ENCODE measurements around the gene ITPA. TPM values are rescaled to one million over a fixed set of nuclear protein-coding genes. Genes with fewer than 3 reads are reported as not detected.

The ITPA gene
- total and polyA plus RNA-seq, 2 of the 13 experiments (the other 11 are each of a cell fraction or from before 2014, with no cell fraction given) = 60.1 to 103 TPM

- TF ChIP-seq FOXK1 (CRISPR knock-in tag; IDR thresholded peaks at IDR 0.05; ENCODE audit: borderline replicate concordance, low read depth) = peak; percentile 57; the same call in 1 of the 2 replicates
- no peak for TF ChIP-seq ZNF441 (CRISPR knock-in tag; IDR thresholded peaks at IDR 0.05; ENCODE audit: borderline replicate concordance)
- peak; percentile 37; the same call in 1 of the 2 replicates for TF ChIP-seq SMAD1 (CRISPR knock-in tag; IDR thresholded peaks at IDR 0.05; ENCODE audit: borderline replicate concordance, low read depth)
- no peak; the same call in 1 of the 2 replicates for TF ChIP-seq ZNF143 (CRISPR knock-in tag; IDR thresholded peaks at IDR 0.05)
- peak; percentile 94 for TF ChIP-seq KDM5B (CRISPR knock-in tag; IDR thresholded peaks at IDR 0.05; ENCODE audit: borderline replicate concordance)
- TF ChIP-seq, protein P1, sequence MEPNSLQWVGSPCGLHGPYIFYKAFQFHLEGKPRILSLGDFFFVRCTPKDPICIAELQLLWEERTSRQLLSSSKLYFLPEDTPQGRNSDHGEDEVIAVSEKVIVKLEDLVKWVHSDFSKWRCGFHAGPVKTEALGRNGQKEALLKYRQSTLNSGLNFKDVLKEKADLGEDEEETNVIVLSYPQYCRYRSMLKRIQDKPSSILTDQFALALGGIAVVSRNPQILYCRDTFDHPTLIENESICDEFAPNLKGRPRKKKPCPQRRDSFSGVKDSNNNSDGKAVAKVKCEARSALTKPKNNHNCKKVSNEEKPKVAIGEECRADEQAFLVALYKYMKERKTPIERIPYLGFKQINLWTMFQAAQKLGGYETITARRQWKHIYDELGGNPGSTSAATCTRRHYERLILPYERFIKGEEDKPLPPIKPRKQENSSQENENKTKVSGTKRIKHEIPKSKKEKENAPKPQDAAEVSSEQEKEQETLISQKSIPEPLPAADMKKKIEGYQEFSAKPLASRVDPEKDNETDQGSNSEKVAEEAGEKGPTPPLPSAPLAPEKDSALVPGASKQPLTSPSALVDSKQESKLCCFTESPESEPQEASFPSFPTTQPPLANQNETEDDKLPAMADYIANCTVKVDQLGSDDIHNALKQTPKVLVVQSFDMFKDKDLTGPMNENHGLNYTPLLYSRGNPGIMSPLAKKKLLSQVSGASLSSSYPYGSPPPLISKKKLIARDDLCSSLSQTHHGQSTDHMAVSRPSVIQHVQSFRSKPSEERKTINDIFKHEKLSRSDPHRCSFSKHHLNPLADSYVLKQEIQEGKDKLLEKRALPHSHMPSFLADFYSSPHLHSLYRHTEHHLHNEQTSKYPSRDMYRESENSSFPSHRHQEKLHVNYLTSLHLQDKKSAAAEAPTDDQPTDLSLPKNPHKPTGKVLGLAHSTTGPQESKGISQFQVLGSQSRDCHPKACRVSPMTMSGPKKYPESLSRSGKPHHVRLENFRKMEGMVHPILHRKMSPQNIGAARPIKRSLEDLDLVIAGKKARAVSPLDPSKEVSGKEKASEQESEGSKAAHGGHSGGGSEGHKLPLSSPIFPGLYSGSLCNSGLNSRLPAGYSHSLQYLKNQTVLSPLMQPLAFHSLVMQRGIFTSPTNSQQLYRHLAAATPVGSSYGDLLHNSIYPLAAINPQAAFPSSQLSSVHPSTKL (CRISPR knock-in tag; IDR thresholded peaks at IDR 0.05) = peak; percentile 47
- peak; percentile 92; the same call in 1 of the 2 replicates for TF ChIP-seq ZNF800 (CRISPR knock-in tag; IDR thresholded peaks at IDR 0.05)
- TF ChIP-seq EED (CRISPR knock-in tag; IDR thresholded peaks at IDR 0.05) = peak; percentile 93; the same call in 1 of the 2 replicates
- TF ChIP-seq NR2F2 (IDR thresholded peaks at IDR 0.05; ENCODE audit: borderline replicate concordance, low read depth) = peak; percentile 69; the same call in 1 of the 2 replicates
- TF ChIP-seq ZNF841 (CRISPR knock-in tag; IDR thresholded peaks at IDR 0.05; ENCODE audit: borderline replicate concordance) = no peak
- TF ChIP-seq ZFP62 (CRISPR knock-in tag; IDR thresholded peaks at IDR 0.05) = peak; percentile 90
- peak; percentile 96 for TF ChIP-seq CCDC6 (CRISPR knock-in tag; IDR thresholded peaks at IDR 0.05)
- TF ChIP-seq REPIN1 (CRISPR knock-in tag; IDR thresholded peaks at IDR 0.05; ENCODE audit: borderline replicate concordance, low read depth) = peak; percentile 70; the same call in 1 of the 2 replicates
- TF ChIP-seq, protein P2, sequence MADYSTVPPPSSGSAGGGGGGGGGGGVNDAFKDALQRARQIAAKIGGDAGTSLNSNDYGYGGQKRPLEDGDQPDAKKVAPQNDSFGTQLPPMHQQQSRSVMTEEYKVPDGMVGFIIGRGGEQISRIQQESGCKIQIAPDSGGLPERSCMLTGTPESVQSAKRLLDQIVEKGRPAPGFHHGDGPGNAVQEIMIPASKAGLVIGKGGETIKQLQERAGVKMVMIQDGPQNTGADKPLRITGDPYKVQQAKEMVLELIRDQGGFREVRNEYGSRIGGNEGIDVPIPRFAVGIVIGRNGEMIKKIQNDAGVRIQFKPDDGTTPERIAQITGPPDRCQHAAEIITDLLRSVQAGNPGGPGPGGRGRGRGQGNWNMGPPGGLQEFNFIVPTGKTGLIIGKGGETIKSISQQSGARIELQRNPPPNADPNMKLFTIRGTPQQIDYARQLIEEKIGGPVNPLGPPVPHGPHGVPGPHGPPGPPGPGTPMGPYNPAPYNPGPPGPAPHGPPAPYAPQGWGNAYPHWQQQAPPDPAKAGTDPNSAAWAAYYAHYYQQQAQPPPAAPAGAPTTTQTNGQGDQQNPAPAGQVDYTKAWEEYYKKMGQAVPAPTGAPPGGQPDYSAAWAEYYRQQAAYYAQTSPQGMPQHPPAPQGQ (CRISPR knock-in tag; IDR thresholded peaks at IDR 0.05; ENCODE audit: borderline replicate concordance) = 0 out of 2 replicates have a peak, but pooled peaks have one; percentile 60
- TF ChIP-seq SMC3 (IDR thresholded peaks at IDR 0.05; ENCODE audit: low read length) = no peak
- TF ChIP-seq ZNF678 (CRISPR knock-in tag; IDR thresholded peaks at IDR 0.05) = peak; percentile 97; the same call in 1 of the 2 replicates
- TF ChIP-seq, protein P3, sequence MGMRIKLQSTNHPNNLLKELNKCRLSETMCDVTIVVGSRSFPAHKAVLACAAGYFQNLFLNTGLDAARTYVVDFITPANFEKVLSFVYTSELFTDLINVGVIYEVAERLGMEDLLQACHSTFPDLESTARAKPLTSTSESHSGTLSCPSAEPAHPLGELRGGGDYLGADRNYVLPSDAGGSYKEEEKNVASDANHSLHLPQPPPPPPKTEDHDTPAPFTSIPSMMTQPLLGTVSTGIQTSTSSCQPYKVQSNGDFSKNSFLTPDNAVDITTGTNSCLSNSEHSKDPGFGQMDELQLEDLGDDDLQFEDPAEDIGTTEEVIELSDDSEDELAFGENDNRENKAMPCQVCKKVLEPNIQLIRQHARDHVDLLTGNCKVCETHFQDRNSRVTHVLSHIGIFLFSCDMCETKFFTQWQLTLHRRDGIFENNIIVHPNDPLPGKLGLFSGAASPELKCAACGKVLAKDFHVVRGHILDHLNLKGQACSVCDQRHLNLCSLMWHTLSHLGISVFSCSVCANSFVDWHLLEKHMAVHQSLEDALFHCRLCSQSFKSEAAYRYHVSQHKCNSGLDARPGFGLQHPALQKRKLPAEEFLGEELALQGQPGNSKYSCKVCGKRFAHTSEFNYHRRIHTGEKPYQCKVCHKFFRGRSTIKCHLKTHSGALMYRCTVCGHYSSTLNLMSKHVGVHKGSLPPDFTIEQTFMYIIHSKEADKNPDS (CRISPR knock-in tag; IDR thresholded peaks at IDR 0.05) = peak; percentile 88
These were observed 5.0 kb upstream of the ITPA start, which contains the start of gene DDRGK1 (continued) for GRCh38 chr20:3204124-3204794.

Measured in HepG2 (cell line).